ENCODE data around the gene AFF2. TPM values are rescaled to one million over a fixed set of nuclear protein-coding genes. Genes with fewer than 3 reads are reported as not detected.
A peak's percentile ranks its signal among the peaks of the same experiment; 100 is the strongest.

The AFF2 gene
- total RNA-seq, 1 donor from 2014 or later, result 3.4 TPM

DNA sequence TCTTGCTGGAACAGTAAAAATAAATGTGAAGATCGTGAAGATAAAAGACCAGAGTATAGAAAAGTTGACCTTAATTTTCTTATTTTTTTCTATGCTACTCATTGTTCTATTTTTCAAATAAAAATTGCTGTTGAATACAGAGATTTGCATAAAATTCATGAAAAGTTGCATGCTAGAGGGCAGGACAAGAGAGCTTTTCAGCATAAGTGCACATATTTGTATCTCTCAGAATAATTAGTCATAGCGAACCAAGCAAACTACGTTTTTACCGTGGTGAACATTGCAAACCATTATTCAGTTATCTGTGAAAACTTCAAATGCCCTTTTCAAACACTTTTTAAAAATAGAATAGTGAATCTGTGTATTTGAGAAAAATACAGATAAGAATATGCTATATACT, 26.4 kb upstream of the AFF2 start:
- no peak overlapping the region for H3K4me3 Mint-ChIP-seq
- POLR2A ChIA-PET, result no interaction called here

DNA sequence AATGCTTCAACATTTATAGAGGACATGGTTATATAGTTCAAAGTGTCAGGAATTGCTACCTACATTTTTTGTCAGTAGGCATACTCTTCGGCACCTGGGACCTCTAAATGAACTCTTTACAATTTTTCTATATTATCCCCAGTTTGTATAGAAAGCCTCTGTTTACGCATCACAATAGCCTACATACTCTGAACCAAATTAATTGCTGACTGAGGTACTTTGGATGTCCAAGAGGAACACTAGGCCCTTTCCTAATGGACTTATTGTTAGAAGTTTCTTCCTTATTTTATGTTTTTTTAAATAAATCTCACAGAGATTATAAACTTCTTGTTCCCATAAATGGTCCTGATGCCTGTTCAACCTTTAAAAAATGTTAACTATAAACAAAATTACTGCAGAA, 8.4 kb upstream of the AFF2 start:
- ChIA-PET POLR2A (no interaction called here), CTCF (no interaction called here)
- no peak overlapping the region for H3K27ac Mint-ChIP-seq
- no peaks in the 10 kb centered on the region for H3K4me1 Mint-ChIP-seq
- TF ChIP-seq, protein P1, sequence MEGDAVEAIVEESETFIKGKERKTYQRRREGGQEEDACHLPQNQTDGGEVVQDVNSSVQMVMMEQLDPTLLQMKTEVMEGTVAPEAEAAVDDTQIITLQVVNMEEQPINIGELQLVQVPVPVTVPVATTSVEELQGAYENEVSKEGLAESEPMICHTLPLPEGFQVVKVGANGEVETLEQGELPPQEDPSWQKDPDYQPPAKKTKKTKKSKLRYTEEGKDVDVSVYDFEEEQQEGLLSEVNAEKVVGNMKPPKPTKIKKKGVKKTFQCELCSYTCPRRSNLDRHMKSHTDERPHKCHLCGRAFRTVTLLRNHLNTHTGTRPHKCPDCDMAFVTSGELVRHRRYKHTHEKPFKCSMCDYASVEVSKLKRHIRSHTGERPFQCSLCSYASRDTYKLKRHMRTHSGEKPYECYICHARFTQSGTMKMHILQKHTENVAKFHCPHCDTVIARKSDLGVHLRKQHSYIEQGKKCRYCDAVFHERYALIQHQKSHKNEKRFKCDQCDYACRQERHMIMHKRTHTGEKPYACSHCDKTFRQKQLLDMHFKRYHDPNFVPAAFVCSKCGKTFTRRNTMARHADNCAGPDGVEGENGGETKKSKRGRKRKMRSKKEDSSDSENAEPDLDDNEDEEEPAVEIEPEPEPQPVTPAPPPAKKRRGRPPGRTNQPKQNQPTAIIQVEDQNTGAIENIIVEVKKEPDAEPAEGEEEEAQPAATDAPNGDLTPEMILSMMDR (IDR thresholded peaks at IDR 0.05), result no peak
- no peaks in the 10 kb centered on the region for H3K9me3 Mint-ChIP-seq
- intact Hi-C loops (cut with micrococcal nuclease), result no loop called here
- H3K36me3 Mint-ChIP-seq (ENCODE audit: low read depth), result no peaks in the 10 kb centered on the region
- no peak overlapping the region for H3K4me3 Mint-ChIP-seq
- no peaks in the 10 kb centered on the region for H3K27me3 Mint-ChIP-seq
- no peak for ATAC-seq (ENCODE audit: low read depth)
- no peak for DNase-seq

More for the DNA sequence above, 26.4 kb upstream of the AFF2 start:
- ATAC-seq (ENCODE audit: low read depth) (no peak), DNase-seq (no peak)
- Mint-ChIP-seq H3K27me3 (no peaks in the 10 kb centered on the region), H3K9me3 (no peaks in the 10 kb centered on the region), H3K4me1 (no peaks in the 10 kb centered on the region), H3K27ac (no peak overlapping the region), H3K36me3 (ENCODE audit: low read depth) (no peaks in the 10 kb centered on the region)
- intact Hi-C loops (cut with micrococcal nuclease), result no loop called here
- CTCF ChIA-PET, result no interaction called here
- TF ChIP-seq, protein P1 (IDR thresholded peaks at IDR 0.05), result no peak

DNA sequence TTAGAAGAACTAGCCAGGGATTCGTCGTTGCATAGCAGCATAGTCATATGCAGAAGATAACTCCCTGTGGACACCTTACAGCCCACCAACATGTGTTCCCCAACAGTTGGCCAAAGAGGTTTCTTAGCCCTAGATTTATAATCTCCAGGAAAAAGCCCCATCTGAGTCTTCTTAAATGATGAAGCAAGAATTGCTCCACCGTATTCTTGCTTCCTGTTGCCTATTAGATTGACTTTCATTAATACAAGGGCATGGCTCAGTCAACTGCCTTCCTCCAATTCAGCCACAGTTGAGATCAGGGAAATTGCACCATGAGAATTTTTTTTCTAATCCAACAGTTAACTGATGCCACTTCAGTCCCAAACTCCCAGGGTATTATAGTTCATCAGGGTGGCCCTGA, 5.2 kb upstream of the AFF2 start:
- no peaks in the 10 kb centered on the region for H3K27me3 Mint-ChIP-seq
- intact Hi-C loops (cut with micrococcal nuclease), result no loop called here
- no peak for DNase-seq
- H3K36me3 Mint-ChIP-seq (ENCODE audit: low read depth), result no peaks in the 10 kb centered on the region
- CTCF ChIA-PET, result no interaction called here
- no peak overlapping the region for H3K4me3 Mint-ChIP-seq
- no peak for ATAC-seq (ENCODE audit: low read depth)
- TF ChIP-seq, protein P1 (IDR thresholded peaks at IDR 0.05), result no peak
- H3K4me1 Mint-ChIP-seq, result no peaks in the 10 kb centered on the region
- no peak overlapping the region for H3K27ac Mint-ChIP-seq
- H3K9me3 Mint-ChIP-seq, result no peaks in the 10 kb centered on the region
- POLR2A ChIA-PET, result no interaction called here

DNA sequence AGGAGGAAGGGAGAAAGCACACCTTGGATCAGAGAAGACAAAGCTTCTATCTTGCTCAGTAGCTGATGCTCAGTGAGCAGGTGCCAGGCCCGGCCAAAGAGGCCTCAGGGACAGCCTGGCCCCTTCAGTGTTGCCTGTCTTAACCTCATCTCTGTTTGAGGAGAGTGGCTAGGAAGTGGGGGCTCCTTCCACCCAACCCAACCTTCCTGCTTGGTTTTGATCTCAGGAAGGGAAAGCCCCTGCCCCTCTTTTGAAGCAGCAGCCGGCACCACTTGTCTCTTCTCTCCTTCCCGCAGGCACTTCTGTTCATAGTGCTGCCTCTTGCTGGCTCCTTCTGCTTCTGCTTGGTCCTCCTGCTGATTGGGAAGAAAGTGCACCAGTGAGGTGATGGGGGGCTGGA, 2.4 kb upstream of the AFF2 start:
- no peak overlapping the region for H3K4me3 Mint-ChIP-seq
- H3K9me3 Mint-ChIP-seq, result no peaks in the 10 kb centered on the region
- ChIA-PET POLR2A (no interaction called here), CTCF (no interaction called here)
- TF ChIP-seq, protein P1 (IDR thresholded peaks at IDR 0.05), result no peak
- intact Hi-C loops (cut with micrococcal nuclease), result no loop called here
- DNase-seq, result no peak
- H3K27me3 Mint-ChIP-seq, result no peaks in the 10 kb centered on the region
- ATAC-seq (ENCODE audit: low read depth), result no peak
- no peak overlapping the region for H3K27ac Mint-ChIP-seq
- H3K36me3 Mint-ChIP-seq (ENCODE audit: low read depth), result no peaks in the 10 kb centered on the region
- H3K4me1 Mint-ChIP-seq, result peaks cover 5% of the 10 kb centered on the region

DNA sequence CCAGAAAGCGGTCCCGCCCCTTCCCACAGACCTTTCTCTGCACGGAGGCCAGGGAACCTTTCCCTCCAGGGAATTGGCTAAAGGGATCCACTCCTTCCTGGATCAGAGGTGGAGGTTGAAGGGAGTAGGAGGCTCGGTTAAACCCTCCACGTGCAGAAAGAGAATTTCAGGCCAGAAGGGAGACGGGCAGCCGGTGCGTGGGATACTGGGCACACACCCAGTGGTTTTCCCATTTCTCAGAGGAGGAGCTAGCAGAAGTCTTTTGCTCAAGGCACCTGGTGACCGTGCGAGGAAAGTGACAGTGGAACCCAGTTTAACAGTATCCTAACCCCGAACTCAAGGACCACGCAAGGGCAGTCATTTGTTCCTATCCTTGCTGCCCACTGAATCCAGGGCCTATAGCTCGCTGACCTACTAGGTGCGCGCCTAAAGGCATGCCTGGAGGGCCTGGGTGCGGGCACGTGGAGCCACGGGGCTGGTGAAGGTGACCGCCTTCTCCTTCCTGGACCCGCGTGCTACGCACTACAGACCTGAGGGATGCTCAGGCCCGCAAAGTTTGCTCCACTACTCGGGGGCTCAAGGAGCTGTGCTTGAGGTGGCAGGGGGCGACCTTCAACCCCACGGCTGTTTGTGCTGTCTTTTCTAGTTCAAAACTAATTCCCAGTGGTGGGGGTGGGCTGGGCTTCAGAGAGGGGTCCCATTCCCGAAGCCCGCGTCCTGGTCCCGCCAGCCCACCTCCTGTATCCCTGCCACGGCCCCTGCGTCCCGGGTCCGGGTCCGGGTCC, 587 bp upstream of the AFF2 start:
- intact Hi-C loops (cut with micrococcal nuclease), result loop anchor here (2.0 to 5.0 kb wide), 2 partner anchors 41 to 83 kb away; no protein-coding TSS in a partner anchor
- H3K4me3 Mint-ChIP-seq, result peak overlapping the region; percentile 28
- ChIA-PET POLR2A (interaction anchor here (0.7 kb wide), 1 partner anchor 120 kb away, joined by 4 read pairs; no protein-coding TSS in a partner anchor), CTCF (interaction anchor here (1.6 kb wide), 1 partner anchor 30 kb away, joined by 3 read pairs; no protein-coding TSS in a partner anchor)
- no peak overlapping the region for H3K27ac Mint-ChIP-seq
- TF ChIP-seq, protein P1 (IDR thresholded peaks at IDR 0.05), result no peak
- H3K36me3 Mint-ChIP-seq (ENCODE audit: low read depth), result no peaks in the 10 kb centered on the region
- peaks cover 5% of the 10 kb centered on the region for H3K4me1 Mint-ChIP-seq
- H3K27me3 Mint-ChIP-seq, result peaks cover 2% of the 10 kb centered on the region
- no peaks in the 10 kb centered on the region for H3K9me3 Mint-ChIP-seq
- DNase-seq, result no peak
- ATAC-seq (ENCODE audit: low read depth), result no peak
